ENCODE measurements around the gene IL25.

IL25 gene

DNA sequence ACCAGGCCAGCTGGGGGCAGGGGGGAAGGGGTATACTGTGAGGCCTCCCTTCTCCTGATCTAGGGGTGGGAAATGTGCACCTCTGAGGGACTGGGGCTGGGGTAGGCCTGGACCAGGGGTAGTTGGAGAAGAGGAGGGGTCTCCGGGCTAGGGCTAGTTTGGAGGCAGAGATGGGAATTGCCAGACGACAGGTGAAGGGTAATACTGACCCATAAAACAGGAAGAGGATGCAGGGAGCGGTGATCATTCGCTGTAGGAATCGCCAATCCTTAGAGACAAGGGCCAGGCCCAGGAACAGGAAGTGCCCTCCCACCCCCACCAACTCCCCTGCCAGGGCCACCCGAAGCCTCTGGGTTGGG, 24.3 kb upstream of the IL25 start:
- no peaks in the 10 kb centered on the region for H3K9me3 Mint-ChIP-seq

GRCh38 chr14:23349156-23349845, 23.3 kb upstream of the IL25 start:
- no peaks in the 10 kb centered on the region for H3K9me3 Mint-ChIP-seq
- no peak overlapping the region for H3K27ac Mint-ChIP-seq
- peaks cover 8% of the 10 kb centered on the region for H3K4me1 Mint-ChIP-seq (ENCODE audit: low read depth)
- no peak overlapping the region for H3K4me3 Mint-ChIP-seq
- peaks cover 29% of the 10 kb centered on the region for H3K27me3 Mint-ChIP-seq
- no peaks in the 10 kb centered on the region for H3K36me3 Mint-ChIP-seq (ENCODE audit: low read depth)

More for the DNA sequence above, 24.3 kb upstream of the IL25 start:
- Mint-ChIP-seq H3K27me3 (peaks cover 19% of the 10 kb centered on the region), H3K27ac (no peak overlapping the region), H3K36me3 (ENCODE audit: low read depth) (no peaks in the 10 kb centered on the region), H3K4me3 (no peak overlapping the region), H3K4me1 (ENCODE audit: low read depth) (peaks cover 8% of the 10 kb centered on the region)

DNA sequence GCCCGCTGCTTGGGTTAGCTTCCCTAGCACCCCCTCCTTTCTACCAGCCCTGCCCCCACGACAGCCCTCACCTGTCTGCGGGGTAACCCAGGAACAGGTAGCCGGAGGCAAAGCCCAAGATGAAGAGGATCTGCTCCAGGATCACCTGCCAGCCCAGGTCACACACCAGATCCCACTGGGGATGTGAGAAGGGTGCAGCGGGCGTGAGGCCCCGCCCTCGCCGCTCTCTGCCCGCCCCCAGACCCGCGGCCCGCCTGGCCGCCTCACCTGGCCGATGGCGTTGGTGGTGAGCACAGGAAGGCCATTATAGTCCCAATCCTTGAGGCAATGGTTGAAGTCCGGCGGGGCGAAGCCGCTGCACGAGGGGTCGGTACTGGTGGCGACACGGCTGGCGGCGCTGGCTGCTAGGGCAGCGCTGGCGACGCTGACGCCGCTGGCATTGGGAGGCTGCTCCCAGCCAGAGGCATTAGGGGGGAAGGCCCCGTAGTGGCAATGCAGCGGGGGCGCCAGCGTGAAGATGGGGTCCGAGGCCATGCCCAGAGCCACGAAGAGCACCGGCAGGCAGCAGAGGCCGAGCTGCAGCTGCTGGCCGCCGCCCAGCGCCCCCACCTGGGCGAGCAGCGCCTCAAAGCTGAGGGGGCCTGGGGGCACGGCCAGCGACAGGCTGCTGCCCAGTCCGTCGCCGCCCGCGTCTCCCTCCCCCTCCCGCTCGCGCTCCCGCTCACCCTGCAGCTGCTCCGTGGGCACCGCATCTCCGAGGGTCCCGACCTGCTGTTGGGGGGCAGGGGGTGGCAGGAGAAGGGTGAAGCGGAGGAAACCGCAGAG, 20.7 kb upstream of the IL25 start:
- Mint-ChIP-seq H3K36me3 (ENCODE audit: low read depth) (no peaks in the 10 kb centered on the region), H3K4me3 (peak overlapping the region; percentile 75), H3K27ac (no peak overlapping the region), H3K4me1 (ENCODE audit: low read depth) (peaks cover 8% of the 10 kb centered on the region), H3K9me3 (no peaks in the 10 kb centered on the region), H3K27me3 (peaks cover 41% of the 10 kb centered on the region)

DNA sequence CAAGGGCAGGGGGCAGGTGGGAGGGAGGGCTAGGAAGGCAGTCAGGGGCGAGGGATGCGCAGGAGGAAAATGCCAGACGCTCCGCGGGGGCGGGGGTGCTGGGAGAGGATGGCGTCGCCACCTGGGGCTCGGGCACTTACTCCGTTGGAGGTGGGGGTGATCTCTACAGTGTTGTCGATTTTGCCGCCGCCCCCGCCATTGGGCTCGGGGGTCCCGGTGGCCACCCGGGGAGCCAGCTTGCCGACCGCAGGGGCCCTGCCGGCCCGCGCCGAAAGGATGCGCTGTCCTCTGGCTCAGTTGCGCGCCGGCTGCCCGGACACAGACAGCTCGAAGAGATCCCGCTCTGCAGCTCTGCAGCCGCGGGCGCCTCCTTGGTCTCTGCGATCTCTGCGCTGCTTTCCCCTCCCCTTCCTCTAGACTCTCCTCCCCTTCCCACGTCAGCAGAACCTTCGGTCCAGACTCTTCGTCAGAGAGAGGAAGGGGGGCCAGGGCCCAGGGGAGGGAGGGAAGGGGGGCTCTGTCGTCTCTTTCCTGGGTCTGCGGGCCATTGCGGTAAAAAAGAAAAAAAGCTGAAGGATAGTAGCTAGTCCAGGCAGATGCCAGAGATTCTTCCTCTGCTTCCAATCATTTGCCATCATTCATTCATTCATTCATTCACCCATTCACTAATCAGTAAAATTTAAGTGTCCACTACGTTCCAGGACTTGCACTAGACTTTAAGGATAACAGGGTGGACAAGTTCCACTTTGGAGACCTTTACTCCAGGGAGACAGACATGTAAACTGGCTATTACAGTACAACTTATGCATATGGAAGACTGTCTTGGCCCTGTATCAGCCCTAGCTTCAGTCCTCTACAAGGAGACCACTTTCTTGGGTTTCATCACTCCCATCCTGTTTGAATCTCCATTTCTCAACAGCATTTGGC, 19.8 kb upstream of the IL25 start, which contains the start of gene SLC22A17:
Gene SLC22A17, minus strand, starts transcription at position 382 of the 927 bp plus-strand sequence.
- Mint-ChIP-seq H3K9me3 (no peaks in the 10 kb centered on the region), H3K27me3 (peaks cover 41% of the 10 kb centered on the region), H3K4me3 (peak within 1 kb of the TSS; percentile 75), H3K27ac (no peak within 1 kb of the TSS), H3K4me1 (ENCODE audit: low read depth) (peaks cover 8% of the 10 kb centered on the region), H3K36me3 (ENCODE audit: low read depth) (no peaks in the 10 kb centered on the region)

- peaks cover 8% of the 10 kb centered on the region for H3K4me1 Mint-ChIP-seq (ENCODE audit: low read depth)
- H3K36me3 Mint-ChIP-seq (ENCODE audit: low read depth), result no peaks in the 10 kb centered on the region
- H3K27me3 Mint-ChIP-seq, result peaks cover 41% of the 10 kb centered on the region
Observed at GRCh38 chr14:23353433-23353780, 19.2 kb upstream of the IL25 start.

GRCh38 chr14:23354990-23355389, 17.6 kb upstream of the IL25 start:
- Mint-ChIP-seq H3K4me1 (ENCODE audit: low read depth) (peaks cover 8% of the 10 kb centered on the region), H3K27me3 (peaks cover 41% of the 10 kb centered on the region), H3K4me3 (no peak overlapping the region), H3K27ac (no peak overlapping the region), H3K36me3 (ENCODE audit: low read depth) (no peaks in the 10 kb centered on the region), H3K9me3 (no peaks in the 10 kb centered on the region)

More at GRCh38 chr14:23353433-23353780, 19.2 kb upstream of the IL25 start:
- H3K9me3 Mint-ChIP-seq, result no peaks in the 10 kb centered on the region
- no peak overlapping the region for H3K27ac Mint-ChIP-seq
- peak overlapping the region; percentile 75 for H3K4me3 Mint-ChIP-seq

DNA sequence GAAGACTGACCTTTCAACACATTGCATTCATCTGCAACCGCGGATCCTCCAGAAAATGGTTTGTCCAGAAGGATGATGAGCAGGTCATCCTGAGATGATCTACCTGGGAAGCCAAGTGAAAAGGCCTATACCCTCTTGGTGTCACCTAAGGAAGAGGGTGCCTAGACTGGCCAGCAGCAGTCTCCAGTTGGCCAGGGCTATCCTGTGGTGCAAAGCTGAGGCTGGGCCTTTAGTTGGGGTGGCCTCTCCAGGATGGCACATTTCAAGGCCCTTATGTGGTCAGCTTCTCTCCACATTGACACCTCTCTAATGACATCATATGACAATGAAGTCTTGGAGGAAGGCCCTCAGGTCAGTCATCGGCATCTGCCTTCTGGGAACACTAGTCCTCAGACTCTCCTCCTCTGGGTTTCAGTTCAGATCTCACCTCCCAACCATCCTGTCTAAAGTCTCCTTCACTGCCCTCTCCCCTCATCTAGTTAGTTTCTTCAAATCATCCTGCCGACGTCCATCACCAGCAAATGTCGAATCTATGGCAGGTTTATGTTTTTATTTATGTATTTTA, 16.7 kb upstream of the IL25 start:
- Mint-ChIP-seq H3K9me3 (no peaks in the 10 kb centered on the region), H3K27me3 (peaks cover 32% of the 10 kb centered on the region), H3K4me3 (no peak overlapping the region), H3K36me3 (ENCODE audit: low read depth) (no peaks in the 10 kb centered on the region), H3K27ac (no peak overlapping the region), H3K4me1 (ENCODE audit: low read depth) (peaks cover 8% of the 10 kb centered on the region)

DNA sequence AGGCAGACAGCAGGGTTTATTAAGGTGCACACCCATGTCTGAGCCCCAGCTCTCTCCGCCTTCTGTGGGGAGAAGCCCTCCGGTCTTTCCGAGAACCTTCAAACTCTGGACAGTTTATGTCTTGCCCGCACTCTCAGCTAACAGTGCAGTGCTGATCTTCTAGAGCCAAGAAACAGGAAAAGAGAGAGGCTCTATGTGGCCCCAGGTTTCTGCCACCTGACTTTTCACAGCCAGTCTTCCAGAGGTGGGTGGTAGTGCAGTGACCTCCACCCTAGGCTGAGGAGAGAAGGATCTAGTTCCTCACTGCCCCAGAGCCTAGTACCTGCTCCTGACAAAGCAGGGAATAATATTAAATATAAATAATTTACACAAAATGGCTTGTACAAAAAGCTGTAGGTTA, 15.9 kb upstream of the IL25 start:
- H3K9me3 Mint-ChIP-seq, result no peaks in the 10 kb centered on the region
- H3K27me3 Mint-ChIP-seq, result peaks cover 27% of the 10 kb centered on the region
- H3K4me3 Mint-ChIP-seq, result no peak overlapping the region
- H3K27ac Mint-ChIP-seq, result no peak overlapping the region
- peaks cover 4% of the 10 kb centered on the region for H3K4me1 Mint-ChIP-seq (ENCODE audit: low read depth)
- no peaks in the 10 kb centered on the region for H3K36me3 Mint-ChIP-seq (ENCODE audit: low read depth)

- Mint-ChIP-seq H3K27ac (no peak overlapping the region), H3K27me3 (peaks cover 27% of the 10 kb centered on the region), H3K4me1 (ENCODE audit: low read depth) (peaks cover 4% of the 10 kb centered on the region), H3K4me3 (no peak overlapping the region), H3K36me3 (ENCODE audit: low read depth) (no peaks in the 10 kb centered on the region), H3K9me3 (no peaks in the 10 kb centered on the region)
Observed at GRCh38 chr14:23357261-23357660, 15.3 kb upstream of the IL25 start.

- no peaks in the 10 kb centered on the region for H3K9me3 Mint-ChIP-seq
- H3K27ac Mint-ChIP-seq, result no peak overlapping the region
- H3K4me3 Mint-ChIP-seq, result no peak overlapping the region
- H3K36me3 Mint-ChIP-seq (ENCODE audit: low read depth), result no peaks in the 10 kb centered on the region
- H3K4me1 Mint-ChIP-seq (ENCODE audit: low read depth), result peaks cover 1% of the 10 kb centered on the region
- peaks cover 25% of the 10 kb centered on the region for H3K27me3 Mint-ChIP-seq
Observed at GRCh38 chr14:23358042-23358441, 14.6 kb upstream of the IL25 start.

GRCh38 chr14:23358553-23359166, 13.9 kb upstream of the IL25 start:
- H3K9me3 Mint-ChIP-seq, result no peaks in the 10 kb centered on the region
- no peaks in the 10 kb centered on the region for H3K36me3 Mint-ChIP-seq (ENCODE audit: low read depth)
- no peaks in the 10 kb centered on the region for H3K4me1 Mint-ChIP-seq (ENCODE audit: low read depth)
- H3K27me3 Mint-ChIP-seq, result peaks cover 22% of the 10 kb centered on the region
- no peak overlapping the region for H3K27ac Mint-ChIP-seq
- H3K4me3 Mint-ChIP-seq, result no peak overlapping the region

DNA sequence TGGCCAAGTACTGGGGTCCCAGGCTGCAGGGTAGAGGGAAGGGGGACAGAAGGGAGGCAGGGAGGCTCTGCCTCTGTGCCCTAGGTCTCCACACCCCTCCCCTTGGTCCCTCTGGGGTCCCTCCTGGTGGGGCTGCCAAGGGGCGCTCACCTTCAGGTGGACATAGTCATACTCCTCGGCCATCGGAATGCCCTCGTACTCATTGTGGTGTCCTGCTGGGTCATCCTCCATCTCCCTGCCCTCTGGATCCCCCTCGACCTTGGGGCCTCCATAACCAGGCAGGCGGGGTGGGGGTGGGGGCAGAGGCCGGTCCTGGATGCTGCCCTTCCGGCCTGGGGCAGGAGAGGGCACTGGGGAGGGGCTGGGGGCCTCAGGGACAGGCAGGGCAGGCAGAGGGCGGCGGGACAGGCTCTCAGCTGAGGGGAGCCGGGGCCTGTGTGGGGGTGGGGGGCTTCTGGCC, 13.4 kb upstream of the IL25 start:
- H3K4me3 Mint-ChIP-seq, result no peak overlapping the region
- no peaks in the 10 kb centered on the region for H3K4me1 Mint-ChIP-seq (ENCODE audit: low read depth)
- no peaks in the 10 kb centered on the region for H3K9me3 Mint-ChIP-seq
- H3K27me3 Mint-ChIP-seq, result peaks cover 20% of the 10 kb centered on the region
- H3K36me3 Mint-ChIP-seq (ENCODE audit: low read depth), result no peaks in the 10 kb centered on the region
- no peak overlapping the region for H3K27ac Mint-ChIP-seq

GRCh38 chr14:23359722-23360447, 12.7 kb upstream of the IL25 start:
- Mint-ChIP-seq H3K27me3 (peaks cover 24% of the 10 kb centered on the region), H3K36me3 (ENCODE audit: low read depth) (no peaks in the 10 kb centered on the region), H3K27ac (no peak overlapping the region), H3K4me3 (no peak overlapping the region), H3K9me3 (no peaks in the 10 kb centered on the region), H3K4me1 (ENCODE audit: low read depth) (no peaks in the 10 kb centered on the region)

- no peak overlapping the region for H3K27ac Mint-ChIP-seq
- H3K27me3 Mint-ChIP-seq, result peaks cover 22% of the 10 kb centered on the region
- H3K36me3 Mint-ChIP-seq (ENCODE audit: low read depth), result no peaks in the 10 kb centered on the region
- no peaks in the 10 kb centered on the region for H3K4me1 Mint-ChIP-seq (ENCODE audit: low read depth)
- no peak overlapping the region for H3K4me3 Mint-ChIP-seq
- no peaks in the 10 kb centered on the region for H3K9me3 Mint-ChIP-seq
Observed at GRCh38 chr14:23360496-23360895, 12.1 kb upstream of the IL25 start.

Measured in stimulated activated naive CD8-positive, alpha-beta T cell treated with anti-CD3 and anti-CD28 coated beads, Interleukin-15, Interleukin-2, amounts not matched to agents 100 ng/mL and 50 ng/mL, for 24 hours (primary cell).